Anterior cingulate cortex (tissue), 58 donors: ENCODE measurements around the gene ARL5B.

ENCODE experiments used
- DNase-seq, 58 donors: peaks; one replicate each; lab custom pipeline; 2025; lab: John Stamatoyannopoulos, UW

ARL5B gene

DNA sequence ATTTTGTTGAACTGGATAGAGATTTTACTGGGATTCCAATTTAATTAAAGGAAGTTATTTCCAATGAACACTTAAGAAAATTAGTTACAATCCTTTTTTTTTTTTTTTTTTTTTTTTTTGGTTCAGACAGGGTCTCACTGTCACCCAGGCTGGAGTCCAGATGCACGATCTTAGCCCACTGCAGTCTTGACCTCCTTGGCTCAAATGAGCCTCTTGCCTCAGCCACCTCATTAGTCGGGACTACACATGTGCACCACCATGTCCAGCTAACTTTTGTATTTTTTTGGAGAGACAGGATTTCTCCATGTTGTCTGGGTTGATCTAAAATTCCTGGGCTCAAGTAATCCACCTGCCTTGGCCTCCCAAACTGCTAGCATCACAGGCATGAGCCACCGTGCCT lies 2.5 kb upstream of the ARL5B start:
- DNase-seq: no peak

DNA sequence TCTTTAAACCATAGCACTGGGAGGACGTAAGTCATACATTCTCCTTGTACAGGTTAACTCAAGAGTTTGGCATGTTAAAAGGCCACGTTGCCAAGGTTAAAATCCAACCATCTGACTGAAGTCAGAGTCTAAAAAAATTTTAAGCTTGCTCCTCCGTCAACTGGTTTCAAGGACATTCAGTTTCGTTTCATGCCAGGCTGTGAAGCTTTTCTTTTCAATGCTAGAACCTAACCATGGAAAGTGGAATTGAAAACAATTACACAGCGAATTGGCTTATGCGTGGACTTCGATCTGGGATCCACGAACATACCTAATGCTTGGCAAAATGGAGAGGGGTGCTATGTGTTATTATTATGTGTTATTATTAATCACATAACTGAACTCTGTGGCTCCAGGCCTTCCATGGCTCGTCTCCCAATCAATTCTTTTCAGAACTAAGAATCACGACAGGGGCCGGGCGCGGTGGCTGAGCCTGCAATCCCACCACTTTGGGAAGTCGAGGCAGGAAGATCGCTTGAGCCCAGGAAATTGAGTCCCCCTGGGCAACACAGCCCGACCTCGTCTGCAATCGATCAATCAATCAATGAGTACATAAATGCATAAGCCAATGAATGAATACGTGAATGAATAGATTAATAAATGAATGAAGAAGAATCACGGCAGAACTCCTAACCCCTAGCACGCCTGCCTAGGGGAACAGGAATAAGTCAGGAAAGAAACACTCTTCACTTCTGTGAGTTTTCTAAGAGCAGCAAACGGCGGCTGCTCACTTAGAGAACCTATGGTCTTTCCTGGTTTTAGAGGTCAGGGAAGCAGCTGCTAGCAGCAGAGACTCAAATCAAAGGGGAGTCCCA lies 733 bp upstream of the ARL5B start:
- peak in 9 of 58 donors; percentile 3 to 49 (median 25) for DNase-seq

DNA sequence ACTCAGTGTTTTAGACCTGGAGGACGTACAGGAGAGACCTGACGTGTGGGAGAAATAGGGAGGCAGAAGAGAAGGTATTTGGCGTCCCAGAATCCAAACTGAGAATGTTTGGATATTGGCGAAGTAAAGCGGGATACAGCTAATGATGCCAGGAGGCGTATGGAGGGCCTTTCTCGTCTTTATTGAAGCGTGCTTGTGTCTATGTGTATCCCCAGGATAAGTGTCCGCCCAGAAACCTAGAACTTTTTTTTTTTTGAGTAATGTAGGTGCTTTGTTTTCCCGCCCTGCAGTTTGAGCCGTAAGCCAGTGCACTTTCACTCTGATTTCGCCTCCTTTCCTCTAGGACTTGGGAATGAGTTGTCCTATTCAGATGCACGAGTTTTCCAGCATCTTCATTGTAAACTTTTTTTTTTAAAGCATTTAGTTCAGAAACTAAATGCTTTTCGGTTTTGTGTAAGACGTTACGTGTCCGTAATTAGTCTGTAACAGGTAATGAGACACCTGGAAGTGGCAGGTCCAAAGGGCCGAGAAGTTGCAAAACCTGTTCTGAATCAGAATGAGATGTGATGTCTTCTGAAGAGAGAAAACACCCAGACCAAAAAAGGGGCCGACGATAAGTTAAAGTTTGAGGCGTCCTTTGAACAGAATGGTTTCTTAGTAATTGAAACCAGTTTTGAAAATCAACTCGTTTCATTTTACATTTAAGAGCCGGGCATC lies 746 bp downstream of the ARL5B start:
- DNase-seq: peak in 4 of 58 donors; percentile 35 to 50 (median 50)

DNA sequence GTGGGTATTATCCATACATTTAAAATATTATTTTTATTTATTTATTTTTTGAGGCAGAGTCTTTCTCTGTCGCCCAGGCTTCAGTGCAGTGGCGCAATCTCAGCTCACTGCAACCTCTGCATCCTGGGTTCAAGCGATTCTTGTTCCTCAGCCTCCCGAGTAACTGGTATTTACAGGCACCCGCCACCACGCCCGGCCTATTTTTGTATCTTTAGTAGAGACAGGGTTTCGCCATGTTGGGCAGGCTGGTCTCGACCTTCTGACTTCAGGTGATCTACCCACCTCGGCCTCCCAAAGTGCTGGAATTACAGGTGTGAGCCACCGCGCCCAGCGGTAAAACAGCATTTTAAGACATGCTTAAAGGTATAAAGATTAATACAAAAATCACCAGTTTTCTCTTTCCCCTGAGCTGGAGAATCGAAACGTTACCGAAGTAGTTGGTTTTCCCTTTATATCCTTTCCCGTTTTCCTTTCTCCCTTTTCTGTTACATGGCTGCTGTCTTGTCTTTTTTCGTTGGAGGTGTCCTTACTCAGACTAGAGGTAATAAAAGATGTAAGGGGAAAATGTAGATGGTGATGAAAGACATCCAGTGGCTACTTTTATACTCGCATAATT lies 1.7 kb downstream of the ARL5B start:
- DNase-seq: no peak

DNA sequence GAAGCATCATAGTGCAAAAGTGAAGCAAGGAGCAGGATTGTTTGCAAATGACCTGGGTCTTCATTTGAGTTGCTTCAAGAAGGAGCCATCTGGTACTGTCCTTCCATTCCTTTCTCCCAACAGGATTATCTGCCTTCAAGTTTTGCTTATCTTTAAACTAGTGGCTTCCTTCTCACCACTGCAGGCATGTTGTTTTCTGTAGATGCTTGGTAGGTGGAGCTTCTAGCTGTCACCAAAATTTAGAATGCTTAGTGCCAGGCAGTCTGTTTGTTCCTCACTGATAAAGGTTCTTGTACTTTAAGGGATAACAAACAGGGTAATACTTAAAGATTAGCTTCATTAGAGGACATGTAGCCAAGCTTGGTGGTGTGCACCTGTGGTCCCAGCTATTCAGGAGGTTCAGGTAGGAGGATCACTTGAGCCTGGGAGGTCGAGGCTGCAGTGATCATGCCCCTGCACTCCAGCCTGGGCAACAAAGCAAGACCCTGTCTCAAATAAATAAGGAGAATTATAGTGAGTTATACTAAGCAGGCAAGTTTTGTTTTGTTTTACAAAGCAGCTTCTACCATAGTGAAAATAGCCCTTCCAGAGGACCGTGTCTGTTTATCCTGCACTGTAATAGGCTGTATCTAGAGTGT lies 5.7 kb downstream of the ARL5B start:
- no peak for DNase-seq

DNA sequence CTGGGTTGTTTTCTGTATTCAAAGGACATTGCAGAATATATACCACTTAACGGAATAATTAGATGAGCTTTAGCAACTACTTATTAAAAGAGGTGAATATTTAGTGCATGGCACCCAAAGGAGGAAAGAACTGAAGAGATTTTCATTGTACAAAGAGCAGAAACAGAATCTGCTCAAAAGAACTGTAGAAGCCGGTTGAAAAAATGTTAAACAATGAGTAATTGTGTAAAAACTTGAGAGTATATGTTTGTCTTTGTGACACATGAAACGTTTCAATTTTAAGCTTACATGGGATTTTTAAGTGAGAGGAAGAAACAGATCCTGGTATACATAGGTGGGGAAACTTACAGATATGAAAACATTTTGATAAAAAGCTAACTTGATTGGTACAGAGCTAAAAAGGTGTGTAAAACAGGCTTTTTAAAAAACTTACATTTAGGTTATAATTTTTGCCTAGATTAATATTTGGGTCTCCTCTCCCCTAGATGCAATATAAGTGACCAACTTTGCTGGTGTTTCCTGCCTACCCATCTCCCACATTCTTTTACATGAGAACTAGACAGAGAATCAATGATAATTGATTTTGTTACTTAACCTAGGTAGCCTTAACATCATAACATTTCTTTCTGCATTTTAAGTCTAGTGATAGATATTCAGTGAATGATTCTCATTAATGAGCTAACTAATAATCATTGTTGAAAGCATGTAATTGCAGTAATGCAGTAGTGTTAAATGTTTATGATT lies 6.8 kb downstream of the ARL5B start:
- DNase-seq: no peak

DNA sequence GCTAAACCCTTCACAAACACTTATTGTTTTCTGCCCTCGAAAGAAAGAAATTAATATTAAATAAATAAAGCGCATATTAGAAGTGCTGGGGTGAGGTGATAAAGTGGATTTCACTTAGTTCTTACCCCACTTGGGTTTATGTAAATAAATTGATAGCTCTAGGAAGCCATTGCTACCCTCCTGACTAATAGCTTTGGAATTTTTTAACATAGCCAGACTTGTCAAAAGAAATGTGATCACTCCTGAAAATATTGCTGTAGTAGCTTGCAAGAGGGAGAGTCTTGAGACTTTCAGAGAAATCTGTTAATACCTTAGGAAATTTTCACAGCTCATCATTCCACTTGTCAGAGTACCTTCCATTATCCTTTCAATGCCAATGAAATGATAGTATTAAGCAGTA lies 7.6 kb downstream of the ARL5B start:
- no peak for DNase-seq

DNA sequence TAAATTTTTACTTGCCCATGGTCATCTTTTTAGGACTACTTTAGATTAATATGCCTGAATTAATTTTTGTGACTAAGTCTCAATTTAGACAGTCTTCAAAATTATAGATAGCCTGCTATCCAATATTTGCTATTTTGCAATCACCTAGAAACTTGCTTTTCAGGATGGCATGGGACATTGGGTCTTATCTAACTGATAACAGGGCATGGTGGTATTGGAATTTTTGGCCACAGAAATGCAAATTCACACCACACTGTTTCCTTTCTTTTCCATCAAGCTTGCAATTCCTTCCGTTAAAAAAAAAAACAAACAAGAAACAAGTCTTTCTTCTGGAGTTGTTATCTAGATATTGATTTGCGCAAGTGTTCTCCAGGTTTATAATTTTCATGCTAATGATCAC lies 8.8 kb downstream of the ARL5B start:
- no peak for DNase-seq

DNA sequence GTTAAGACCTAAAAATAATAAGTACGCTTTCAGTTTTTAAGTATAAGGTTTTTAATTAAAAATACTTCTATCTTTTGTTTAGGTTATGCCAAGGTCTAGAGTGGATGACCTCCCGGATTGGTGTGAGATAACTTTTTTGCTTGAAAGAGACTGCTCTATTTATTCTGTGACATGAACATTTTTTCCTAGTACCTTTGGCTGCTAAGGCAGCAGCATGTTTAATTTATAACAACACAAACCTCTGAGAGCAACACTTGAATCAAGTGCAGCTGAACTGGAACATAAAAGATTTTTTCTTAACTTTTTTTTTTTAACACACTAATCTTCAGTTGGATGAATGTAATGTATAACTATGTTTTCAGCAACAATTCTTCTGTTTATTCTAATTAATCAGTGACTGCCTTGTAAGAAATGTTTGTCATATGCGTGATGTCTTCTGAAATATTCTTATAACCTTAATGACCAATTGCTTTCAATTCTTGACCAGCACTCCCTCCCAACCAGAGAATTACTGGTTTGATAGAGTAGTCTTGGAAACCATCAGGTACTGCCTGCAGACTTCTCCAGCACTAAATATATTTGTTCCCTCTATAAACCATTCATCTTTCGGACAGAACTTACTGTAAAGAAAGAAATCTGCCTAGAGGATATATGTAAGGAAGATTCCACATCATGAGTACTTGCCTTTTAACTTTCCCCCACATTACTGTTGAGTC lies 16.0 kb downstream of the ARL5B start:
- DNase-seq: no peak

DNA sequence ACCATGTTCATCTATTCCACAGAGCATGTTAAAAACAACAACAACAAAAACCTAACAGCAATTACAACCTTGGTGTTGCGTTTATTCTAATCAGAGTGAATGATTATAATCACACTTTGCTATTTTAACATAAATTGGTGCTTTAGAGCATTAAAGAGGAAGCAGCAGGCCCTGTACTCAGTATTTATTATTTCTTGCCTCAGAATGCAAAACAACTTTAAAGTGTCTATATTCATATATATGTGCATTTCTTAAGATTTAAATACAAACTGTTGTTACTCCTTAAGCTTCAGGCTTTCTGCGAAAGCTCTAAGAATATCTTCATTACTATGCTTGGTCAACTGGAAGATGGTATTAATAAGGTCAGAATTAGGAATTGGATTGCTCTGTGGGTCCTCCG lies 21.5 kb downstream of the ARL5B start:
- DNase-seq: no peak

DNA sequence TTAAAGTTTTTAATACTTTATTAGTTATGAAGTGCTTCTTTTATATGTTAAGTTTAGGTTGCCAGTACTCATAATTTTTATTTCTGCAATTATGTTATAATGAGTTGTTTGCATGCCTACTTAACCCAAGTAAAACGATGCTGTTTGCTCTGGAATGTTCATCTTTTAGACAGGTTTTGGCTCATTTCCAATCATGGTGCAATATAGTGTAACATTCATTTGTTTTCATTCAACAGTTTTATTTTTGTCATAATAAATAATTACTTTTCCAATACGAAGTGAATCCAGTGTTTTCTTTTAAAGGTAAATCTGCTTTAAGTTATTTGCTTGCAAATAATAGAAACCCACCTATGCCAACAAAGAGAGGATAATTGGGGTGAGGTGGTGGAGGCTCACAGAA lies 22.1 kb downstream of the ARL5B start:
- no peak for DNase-seq

DNA sequence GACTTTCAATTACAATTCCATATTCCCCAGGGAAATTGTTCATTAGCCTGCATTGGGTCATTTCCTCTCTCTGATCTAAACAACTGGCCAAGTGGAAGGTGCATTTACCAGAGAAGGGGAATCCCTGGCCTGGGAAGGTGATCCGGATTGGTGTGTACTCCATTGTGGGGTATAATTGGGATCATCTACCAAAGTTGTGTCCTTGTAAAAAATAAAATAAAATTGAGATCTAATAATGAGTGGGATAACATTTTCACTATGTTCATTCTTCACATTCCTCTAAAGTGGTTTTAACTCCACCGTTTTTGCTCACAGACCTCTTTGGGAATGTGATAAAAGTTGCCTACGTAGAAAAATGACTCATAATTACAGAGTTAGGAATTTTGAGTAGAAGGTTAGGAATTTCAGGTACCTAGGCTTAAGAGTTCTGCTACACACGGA lies 22.8 kb downstream of the ARL5B start:
- DNase-seq: no peak

DNA sequence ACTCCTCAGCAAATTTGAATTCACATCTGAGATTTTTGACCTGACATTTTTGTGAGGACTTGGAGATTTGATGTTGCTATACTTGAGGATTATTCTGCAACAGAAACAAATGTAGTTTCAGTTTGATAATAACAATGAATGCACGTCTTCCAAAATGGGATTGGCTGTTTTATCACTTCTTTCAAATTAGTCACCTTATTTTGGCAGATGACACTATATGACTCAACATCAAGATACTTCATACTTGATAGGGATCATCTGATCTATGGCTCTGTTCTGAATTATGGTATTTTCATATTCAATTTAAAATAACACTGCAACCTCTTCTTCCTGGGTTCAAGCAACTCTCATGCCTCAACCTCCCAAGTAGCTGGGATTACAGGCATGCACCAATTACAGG lies 24.2 kb downstream of the ARL5B start:
- no peak for DNase-seq

DNA sequence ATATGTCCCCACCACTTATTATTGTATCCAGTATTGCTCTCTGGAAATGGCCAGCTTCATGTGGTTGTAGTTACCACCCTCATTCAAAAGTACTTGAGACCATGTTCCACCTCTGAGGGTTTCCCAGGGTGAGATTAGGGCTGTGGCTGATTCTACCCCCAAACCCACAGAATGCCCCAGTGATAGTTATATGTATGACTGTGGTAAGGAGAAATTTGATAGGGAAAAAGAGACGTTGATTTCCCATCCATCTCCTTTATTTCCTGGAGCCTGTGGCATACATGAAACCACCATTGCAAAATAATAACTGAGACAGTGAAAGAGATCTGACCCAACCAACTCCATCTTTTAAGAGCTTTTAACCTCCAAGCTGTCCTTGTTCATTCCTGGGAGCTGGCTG lies 25.2 kb downstream of the ARL5B start:
- no peak for DNase-seq

DNA sequence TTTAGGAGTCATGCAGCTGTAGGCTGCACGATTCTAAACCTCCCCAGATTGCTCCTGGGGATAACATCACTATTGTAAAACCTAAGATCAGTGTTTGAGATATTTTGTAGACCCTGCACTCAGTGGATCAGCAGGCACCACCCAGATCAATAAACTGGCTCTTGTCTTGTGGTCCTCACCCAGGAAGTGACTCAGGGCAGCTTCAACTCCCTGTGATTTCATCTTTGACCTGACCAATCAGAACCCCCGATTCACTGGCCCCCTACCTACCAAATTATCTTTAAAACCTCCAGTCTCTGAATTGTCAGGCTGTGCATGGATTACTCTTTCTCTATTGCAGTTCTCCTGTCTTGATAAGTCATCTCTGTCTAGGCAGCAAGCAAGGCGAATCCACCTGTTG lies 25.7 kb downstream of the ARL5B start:
- DNase-seq: no peak

DNA sequence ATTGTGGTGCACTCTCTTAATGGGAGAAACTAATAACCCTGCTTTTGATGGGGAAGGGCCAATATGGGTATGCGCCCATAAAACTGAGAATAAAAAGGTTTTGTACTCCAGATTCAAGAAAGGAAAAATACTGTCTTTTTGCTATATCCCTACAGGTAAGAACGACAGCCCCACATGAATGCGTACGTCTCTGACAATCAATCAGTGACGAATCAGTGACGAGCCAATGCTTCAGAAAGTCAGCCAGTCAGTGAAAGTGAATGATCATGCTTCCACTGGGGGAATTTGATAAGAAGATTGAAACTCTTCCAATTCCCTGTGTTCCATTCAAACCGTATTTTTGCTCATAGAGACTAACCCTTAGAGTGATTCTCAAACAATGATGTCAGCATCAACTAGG lies 26.3 kb downstream of the ARL5B start:
- DNase-seq: no peak

DNA sequence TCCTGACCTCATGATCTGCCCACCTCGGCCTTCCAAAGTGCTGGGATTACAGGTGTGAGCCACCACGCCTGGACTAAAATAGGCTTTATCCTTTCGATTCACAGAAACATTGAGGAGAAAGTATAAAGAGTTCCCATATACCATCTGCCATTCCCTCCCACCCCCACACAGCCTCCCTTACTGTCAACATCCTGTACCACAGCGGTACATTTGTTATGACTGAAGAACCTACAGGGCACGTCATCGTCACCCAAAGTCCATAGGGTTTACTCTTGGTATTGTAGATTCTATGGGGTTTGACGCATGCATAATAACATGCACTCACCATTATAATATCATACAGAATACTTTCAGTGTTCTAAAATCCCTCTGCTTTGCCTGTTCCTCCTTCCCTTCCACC lies 28.0 kb downstream of the ARL5B start:
- DNase-seq: peak in 3 of 58 donors; percentile 4 to 7 (median 6)

DNA sequence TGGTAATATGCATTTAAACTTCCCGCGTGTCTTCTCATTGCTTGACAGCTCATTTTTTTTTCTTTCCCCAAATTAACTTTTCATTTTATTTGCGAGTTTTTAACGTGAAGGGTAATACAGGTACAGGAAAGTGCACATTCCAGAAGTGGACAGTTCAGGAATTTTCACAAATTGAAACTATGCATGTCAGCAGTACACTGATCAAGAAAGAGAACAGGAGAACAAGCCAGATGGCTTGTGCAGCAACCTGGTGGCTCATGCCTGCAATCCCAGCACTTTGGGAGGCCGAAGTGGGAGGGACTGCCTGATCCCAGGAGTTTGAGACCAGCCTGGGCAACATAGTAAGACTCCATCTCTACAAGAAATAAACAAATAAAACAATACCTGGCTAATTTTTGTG lies 28.5 kb downstream of the ARL5B start:
- DNase-seq: no peak

DNA sequence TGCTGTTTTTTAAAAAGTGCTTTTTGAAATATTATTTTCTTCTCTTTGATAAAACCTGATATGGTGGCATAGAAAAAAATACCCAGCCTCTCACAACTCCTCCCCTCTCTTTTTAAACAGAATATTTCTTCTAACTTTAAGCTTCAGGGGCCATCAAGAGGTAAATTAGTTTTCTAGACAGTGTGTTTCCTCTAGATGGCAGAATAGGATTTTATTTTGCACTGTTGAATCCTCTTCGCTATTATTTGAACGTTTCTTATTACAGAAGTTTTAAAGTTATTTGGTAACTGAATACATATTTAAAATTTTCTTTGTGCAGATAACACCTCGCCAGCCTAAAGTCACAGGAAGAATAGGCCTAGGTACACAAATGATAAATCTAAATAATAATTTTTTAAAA lies 30.3 kb downstream of the ARL5B start:
- no peak for DNase-seq

DNA sequence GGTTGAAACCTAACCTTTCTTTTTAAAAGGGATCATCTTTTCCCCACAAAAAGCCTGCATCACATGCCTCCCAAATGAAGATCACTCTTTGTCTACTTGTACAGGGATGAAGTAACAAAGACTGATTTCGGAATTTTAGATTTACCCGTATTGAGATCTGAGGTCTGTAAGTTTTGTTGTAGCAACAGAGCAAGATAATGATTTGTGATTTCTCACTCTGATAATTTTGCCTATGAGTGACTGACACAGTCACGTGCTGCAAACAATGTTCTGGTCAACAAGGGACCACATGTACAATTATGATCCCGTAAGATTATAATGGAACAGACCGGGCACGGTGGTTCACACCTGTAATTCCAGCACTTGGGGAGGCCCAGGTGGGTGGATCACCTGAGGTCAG lies 31.3 kb downstream of the ARL5B start:
- no peak for DNase-seq
